Tibial nerve (tissue), 4 donors: Measurements from ENCODE around the gene STPG3.

ENCODE experiments used
- EP300 ChIP-seq, 2 donors: sonication (generic); formaldehyde crosslinking; IDR thresholded peaks; one replicate each; pipeline ENCODE4 v1.6.1; 2017; ENCODE audit warnings: antibody characterized with exemption in 2 of 2, mild to moderate bottlenecking in 1 of 2
- POLR2A ChIP-seq, 2 donors: fragments of 450-650 bp; IDR thresholded peaks; one replicate each; pipeline ENCODE4 v1.6.1; 2017; ENCODE audit warnings: antibody characterized with exemption in 2 of 2, mild to moderate bottlenecking in 2 of 2, moderate library complexity in 2 of 2
- TF ChIP-seq, protein P1 (sequence below), 5 experiments: fragments of 200-600 bp in 3 of 5; fragments of 450-650 bp in 2 of 5; sonication (generic) in 3 of 5; IDR thresholded peaks; one replicate each; pipeline ENCODE4 v1.5.1; 2016 to 2019; ENCODE audit warnings: antibody characterized with exemption in 5 of 5, mild to moderate bottlenecking in 3 of 5, moderate library complexity in 2 of 5

DNA sequence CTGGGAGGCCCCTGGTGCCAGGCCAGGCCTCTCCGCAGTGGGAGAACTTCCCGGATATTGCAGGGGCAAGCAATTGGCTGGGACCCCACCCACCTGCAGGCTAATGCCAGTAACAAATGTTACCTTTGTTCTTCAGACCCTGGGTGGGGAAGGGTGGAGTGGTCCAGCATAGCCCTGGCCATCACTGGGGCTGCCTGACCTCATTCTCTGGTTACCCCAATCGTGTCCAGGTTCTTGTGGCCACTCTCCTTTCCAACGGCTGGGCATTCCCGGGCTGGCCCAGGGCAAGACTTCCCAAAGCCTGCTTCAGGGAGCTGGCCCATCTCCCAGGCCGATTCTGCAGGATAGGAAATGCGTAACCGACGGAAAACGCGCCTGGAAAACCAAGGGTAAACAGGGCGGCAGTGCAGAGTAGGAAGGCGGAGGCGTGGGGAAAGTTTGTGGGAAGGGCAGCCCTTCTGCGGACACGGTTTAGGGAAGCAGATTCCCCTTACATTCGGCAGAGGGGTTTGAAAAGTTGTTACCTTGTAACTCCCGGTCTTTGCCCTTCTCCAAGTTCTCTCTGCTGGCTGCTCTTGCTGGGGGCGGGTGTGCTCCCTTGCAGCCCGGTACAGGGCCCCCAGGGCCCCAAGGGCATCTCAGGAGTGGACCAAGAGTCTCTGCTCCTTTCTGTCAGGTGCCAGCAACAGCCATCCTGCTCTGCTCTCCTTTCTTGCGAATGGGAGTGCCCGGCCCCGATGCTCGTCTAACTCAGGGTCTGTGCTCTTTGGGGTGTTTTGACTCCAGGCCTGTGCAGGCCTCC lies 47.5 kb downstream of the STPG3 start:
- TF ChIP-seq, protein P1, sequence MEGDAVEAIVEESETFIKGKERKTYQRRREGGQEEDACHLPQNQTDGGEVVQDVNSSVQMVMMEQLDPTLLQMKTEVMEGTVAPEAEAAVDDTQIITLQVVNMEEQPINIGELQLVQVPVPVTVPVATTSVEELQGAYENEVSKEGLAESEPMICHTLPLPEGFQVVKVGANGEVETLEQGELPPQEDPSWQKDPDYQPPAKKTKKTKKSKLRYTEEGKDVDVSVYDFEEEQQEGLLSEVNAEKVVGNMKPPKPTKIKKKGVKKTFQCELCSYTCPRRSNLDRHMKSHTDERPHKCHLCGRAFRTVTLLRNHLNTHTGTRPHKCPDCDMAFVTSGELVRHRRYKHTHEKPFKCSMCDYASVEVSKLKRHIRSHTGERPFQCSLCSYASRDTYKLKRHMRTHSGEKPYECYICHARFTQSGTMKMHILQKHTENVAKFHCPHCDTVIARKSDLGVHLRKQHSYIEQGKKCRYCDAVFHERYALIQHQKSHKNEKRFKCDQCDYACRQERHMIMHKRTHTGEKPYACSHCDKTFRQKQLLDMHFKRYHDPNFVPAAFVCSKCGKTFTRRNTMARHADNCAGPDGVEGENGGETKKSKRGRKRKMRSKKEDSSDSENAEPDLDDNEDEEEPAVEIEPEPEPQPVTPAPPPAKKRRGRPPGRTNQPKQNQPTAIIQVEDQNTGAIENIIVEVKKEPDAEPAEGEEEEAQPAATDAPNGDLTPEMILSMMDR (IDR thresholded peaks at IDR 0.05), result no peak
- no peak for TF ChIP-seq POLR2A (IDR thresholded peaks at IDR 0.05)
- TF ChIP-seq EP300 (IDR thresholded peaks at IDR 0.05), result no peak
